ENCODE measurements around the gene CFAP221.
"Not testable (repeated sequence)": the region's sequence is repeated elsewhere in the genome, so short reads cannot be mapped to it uniquely, and the experiment has no call there.

Gene CFAP221

GRCh38 chr2:119592436-119592835 is 48.2 kb downstream of the CFAP221 start:
- no peak for DNase-seq

GRCh38 chr2:119596638-119597037 is 52.4 kb downstream of the CFAP221 start:
- DNase-seq, result no peak

GRCh38 chr2:119598596-119599263 is 54.5 kb downstream of the CFAP221 start:
- DNase-seq, result no peak

- no peak for DNase-seq
Observed at GRCh38 chr2:119599384-119599783, 55.1 kb downstream of the CFAP221 start.

GRCh38 chr2:119605096-119605495 is 60.8 kb downstream of the CFAP221 start:
- no peak for DNase-seq

GRCh38 chr2:119606674-119607073 is 62.4 kb downstream of the CFAP221 start:
- DNase-seq, result no peak

- no peak for DNase-seq
Observed at GRCh38 chr2:119608553-119608952, 64.3 kb downstream of the CFAP221 start.

- no peak for DNase-seq
Observed at GRCh38 chr2:119609337-119609736, 65.1 kb downstream of the CFAP221 start.

- not testable (repeated sequence) for DNase-seq
Observed at GRCh38 chr2:119614140-119614539, 69.9 kb downstream of the CFAP221 start.

GRCh38 chr2:119616421-119616820 is 72.2 kb downstream of the CFAP221 start:
- DNase-seq, result no peak

- DNase-seq, result no peak
Observed at GRCh38 chr2:119617455-119617854, 73.2 kb downstream of the CFAP221 start.

GRCh38 chr2:119618725-119619124 is 74.5 kb downstream of the CFAP221 start:
- not testable (repeated sequence) for DNase-seq

- no peak for DNase-seq
Observed at GRCh38 chr2:119625226-119625625, 81.0 kb downstream of the CFAP221 start.

- no peak for DNase-seq
Observed at GRCh38 chr2:119629323-119629825, 85.1 kb downstream of the CFAP221 start.

GRCh38 chr2:119630121-119630520 is 85.9 kb downstream of the CFAP221 start:
- DNase-seq, result no peak

- no peak for DNase-seq
Observed at GRCh38 chr2:119637371-119637770, 93.1 kb downstream of the CFAP221 start.

- no peak for DNase-seq
Observed at GRCh38 chr2:119638246-119638645, 94.0 kb downstream of the CFAP221 start.

- no peak for DNase-seq
Observed at GRCh38 chr2:119638685-119639554, 94.7 kb downstream of the CFAP221 start.

GRCh38 chr2:119641562-119642258 is 97.5 kb downstream of the CFAP221 start:
- peak; percentile 49 to 83 for DNase-seq

GRCh38 chr2:119644186-119644585 is 99.9 kb downstream of the CFAP221 start:
- no peak for DNase-seq

- no peak for DNase-seq
Observed at GRCh38 chr2:119645173-119645855, 101.1 kb downstream of the CFAP221 start.

- no peak for DNase-seq
Observed at GRCh38 chr2:119646149-119646548, 101.9 kb downstream of the CFAP221 start.
